NCI-H2171 (cell line): ENCODE data around the gene BCS1L.

Experiments
- DNase-seq: peaks from one replicate; lab custom pipeline; 2025; lab: John Stamatoyannopoulos, UW

BCS1L gene, protein sequence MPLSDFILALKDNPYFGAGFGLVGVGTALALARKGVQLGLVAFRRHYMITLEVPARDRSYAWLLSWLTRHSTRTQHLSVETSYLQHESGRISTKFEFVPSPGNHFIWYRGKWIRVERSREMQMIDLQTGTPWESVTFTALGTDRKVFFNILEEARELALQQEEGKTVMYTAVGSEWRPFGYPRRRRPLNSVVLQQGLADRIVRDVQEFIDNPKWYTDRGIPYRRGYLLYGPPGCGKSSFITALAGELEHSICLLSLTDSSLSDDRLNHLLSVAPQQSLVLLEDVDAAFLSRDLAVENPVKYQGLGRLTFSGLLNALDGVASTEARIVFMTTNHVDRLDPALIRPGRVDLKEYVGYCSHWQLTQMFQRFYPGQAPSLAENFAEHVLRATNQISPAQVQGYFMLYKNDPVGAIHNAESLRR

GRCh38 chr2:218659258-218659987 lies at the start of gene BCS1L, which contains the start of gene ZNF142:
TSS of gene BCS1L (plus strand) at chr2:218659683. CDS start at chr2:218660988, 1,305 bp downstream.
TSS of gene ZNF142 (minus strand) at chr2:218659623. CDS start at chr2:218656429, 3,194 bp downstream.
- peak; percentile 94 for DNase-seq

- no peak for DNase-seq
Observed at GRCh38 chr2:218615868-218616315, 43.6 kb upstream of the BCS1L start.

- DNase-seq: no peak
Observed at GRCh38 chr2:218618102-218618860, 41.2 kb upstream of the BCS1L start.

- DNase-seq: no peak
Observed at GRCh38 chr2:218621007-218621406, 38.5 kb upstream of the BCS1L start.

DNA sequence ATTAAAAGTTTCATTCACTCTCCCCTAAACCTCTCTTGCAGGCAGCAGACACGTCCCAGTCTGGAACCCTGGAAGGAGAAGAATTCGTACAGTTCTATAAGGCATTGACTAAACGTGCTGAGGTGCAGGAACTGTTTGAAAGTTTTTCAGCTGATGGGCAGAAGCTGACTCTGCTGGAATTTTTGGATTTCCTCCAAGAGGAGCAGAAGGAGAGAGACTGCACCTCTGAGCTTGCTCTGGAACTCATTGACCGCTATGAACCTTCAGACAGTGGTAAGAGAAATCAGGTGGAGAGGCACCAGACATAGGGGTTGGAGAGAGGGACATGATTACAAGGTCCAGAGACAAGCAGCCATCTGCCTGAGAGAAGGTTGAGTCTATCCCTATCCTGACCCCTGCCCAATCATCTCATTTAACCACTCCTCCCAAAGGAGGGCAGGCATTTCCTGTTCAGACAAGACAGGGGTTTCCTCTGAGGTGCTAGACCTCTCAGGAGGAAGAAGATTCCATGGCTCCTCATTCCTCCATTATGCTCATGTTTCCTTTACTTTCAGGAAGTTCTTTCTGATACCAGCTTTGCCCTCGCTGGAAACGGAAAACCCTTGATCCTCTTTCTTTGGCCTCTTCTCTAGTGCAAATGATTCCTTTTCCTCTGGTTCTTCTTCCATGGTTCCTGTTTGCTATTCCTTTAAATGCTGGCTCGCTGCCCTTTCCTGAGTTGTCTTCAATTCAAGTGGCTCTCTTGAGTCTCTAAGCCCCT lies 36.7 kb upstream of the BCS1L start:
- no peak for DNase-seq

DNA sequence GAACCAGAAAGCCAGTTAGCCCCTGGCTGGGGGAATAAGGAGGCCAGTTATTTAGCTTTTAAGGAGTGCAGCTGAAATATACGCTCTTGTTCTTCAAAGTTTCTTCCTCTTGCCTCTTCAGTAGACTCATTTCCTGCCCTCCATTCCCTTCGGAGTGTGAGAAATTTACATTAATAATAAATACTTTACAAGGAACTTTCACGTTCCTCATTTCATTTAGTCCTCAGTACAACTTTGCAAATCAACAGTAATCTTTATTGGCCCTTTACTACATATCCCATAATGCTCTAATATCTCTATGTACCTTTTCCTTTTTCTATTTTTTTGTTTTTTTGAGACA lies 36.1 kb upstream of the BCS1L start:
- DNase-seq: no peak

DNA sequence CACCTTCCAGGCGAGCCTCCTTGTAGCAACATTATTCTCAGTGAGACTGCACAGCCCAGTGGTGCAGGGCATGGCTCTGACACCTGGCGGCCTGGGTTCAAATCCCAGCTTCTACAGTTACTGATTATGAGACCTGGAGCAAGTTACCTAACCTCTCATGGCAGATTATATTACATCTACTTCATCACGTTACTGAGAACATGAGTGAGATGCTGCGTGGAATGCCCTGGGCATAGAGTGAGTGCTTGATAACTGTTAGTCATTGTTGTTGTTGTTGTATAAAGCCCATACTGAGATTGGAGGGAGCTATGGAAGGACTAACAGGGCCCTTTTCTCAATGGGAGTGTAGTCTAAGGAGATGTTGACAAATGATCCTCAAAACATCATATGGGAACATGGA lies 33.1 kb upstream of the BCS1L start:
- no peak for DNase-seq

- DNase-seq: no peak
Observed at GRCh38 chr2:218627939-218628338, 31.5 kb upstream of the BCS1L start.

DNA sequence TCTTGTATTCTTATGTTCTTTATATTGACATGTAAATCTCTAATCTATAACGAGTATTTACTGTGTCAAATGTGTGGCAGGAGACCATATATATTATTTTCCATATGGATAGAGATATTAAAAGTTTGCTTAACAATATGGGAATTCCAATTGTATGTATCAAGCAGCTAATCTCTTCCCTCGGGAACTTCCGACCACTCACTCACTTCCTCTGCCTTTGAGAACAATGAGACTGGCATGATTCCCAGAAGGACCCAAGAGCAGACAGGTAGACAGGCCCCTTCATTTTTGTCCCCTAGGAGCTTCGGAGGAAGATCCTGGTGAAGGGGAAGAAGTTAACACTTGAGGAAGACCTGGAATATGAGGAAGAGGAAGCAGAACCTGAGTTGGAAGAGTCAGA lies 27.6 kb upstream of the BCS1L start:
- no peak for DNase-seq

DNA sequence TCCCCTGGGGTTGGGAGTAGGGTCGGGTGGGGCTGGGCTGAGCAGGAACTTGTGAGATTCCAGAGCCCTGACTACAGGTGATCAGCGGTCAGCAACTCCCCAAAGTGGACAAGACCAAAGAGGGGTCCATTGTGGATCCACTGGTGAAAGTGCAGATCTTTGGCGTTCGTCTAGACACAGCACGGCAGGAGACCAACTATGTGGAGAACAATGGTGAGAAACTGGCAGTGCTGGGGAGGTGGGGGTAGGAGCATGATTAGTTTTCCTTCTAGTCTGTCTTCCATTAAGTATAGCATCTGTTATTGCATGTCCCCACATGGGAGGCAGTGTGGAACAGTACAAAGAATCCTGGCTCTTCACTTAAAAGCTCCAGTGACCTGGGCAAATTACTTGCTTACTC lies 23.8 kb upstream of the BCS1L start:
- DNase-seq: no peak

DNA sequence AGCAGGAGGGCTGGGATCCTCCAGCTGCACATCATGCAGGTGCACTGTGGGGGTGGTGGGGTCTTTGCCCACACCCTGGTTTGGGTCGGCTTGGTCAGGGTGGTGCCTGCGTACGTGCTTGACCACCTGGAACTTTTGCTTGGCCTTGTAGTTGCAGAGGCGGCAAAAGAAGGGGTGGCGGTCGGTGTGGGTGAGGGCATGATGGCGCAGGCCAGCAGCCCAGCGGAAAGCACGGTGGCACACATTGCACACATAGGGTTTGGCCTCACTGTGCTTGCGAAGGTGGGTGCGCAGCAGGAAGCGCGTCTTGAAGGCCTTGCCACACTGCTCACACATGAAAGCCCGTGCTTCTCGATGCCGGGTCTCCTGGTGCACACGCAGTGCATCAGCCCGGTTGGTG lies 21.1 kb upstream of the BCS1L start:
- no peak for DNase-seq

DNA sequence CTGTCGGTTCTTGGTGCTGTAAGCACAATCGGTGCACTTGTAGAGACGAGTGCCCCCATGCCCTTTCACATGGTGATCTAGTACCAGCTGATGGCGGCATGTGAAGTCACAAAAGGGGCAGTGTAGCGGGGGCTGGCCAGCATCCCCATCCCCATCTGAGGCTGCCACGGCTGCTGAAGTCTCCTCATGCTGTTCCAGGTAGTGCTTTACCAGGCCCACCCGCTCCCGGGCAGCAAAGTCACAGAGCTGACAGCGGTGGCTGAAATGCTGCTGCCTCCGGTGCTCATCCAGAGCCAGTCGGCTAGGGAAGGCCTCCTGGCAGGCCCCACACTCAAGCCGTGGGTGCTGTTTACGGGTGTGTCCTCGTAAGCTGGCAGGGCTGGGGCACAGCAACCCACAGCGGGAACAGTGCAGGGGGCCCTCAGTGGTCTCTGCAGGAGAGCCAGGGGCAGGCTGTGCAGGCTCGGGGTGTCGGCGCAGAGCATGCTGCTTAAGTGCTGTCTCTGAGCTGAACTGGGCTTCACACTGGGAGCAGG lies 17.3 kb upstream of the BCS1L start:
- DNase-seq: no peak

GRCh38 chr2:218642786-218643185 lies 16.7 kb upstream of the BCS1L start:
- DNase-seq: no peak

DNA sequence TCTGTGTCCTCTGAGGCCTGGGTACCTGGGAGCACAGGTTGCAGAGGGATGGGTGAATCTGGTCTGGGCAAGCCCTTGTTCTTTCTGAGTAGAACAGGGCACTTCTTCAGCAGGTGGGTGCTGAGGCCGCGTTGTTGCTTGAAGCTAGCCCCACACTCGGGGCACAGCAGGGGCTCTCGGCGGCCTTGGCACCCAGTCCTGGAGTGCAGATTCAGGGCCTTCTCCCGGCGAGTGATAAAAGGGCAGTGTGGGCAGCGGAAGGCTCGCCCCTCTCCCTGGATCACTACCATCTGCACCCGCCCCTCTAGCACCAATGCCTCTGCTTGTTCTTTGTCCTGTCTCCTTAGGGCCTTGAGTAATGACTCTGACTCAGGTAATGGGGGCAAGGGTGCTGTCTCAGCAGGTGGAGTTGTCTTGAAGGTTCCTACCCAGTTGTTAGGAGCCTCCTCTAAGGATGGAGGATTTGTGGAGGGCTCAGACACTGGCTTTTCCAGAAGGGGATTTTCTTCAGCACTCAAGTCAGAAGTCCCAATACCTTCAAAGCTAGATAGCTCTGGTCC lies 15.7 kb upstream of the BCS1L start:
- DNase-seq: no peak

DNA sequence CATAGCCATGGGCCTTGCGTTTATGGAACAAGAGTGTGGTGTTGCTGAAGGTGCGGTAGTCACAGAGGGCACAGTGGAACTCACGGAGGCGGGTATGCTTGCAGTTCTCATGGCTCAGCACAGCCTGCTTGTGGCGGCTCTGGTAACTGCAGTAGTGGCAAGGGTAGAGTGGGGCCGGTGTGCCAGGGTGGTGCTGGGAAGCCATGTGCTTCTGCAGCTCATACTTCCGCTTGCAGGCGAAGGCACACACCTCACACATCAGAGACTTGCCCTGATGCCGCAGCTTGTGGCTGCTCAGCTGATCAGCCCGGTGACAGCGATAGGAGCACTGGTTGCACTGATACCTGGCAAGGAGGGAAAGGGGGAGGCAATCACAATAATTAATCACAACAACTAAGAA lies 14.8 kb upstream of the BCS1L start:
- DNase-seq: no peak

- no peak for DNase-seq
Observed at GRCh38 chr2:218645126-218645525, 14.4 kb upstream of the BCS1L start.

- DNase-seq: no peak
Observed at GRCh38 chr2:218648088-218648786, 11.2 kb upstream of the BCS1L start.

- DNase-seq: no peak
Observed at GRCh38 chr2:218648787-218649100, 10.7 kb upstream of the BCS1L start.

- no peak for DNase-seq
Observed at GRCh38 chr2:218655751-218656150, 3.7 kb upstream of the BCS1L start.

DNA sequence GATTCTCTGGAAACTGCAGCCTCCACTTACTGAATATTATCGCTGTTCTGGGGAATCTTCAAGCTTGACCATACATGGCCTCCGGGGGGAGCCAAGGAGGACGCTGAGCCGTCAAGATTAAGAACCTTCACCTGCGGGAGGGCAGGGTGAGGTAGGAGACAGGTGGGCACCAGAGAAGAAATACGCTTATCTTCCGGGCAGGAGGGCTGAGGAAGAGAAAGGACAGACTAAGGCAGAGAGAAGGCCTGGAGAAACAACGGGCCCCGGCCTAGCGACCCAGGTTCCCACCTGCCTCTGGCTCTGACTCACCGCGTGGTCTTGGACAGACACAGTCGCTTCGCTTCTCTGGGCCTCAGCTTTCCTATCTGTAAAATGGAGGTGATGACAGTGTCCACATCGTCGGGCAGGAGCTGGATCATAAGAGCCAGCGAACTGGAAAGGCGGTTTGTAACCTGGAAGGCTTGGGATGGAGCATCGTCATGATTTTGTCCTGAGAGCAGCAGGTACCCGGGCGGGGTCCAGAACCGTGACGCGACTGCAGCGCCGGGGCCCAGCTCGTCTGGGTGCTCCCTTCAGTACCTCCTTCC lies 719 bp upstream of the BCS1L start:
- peak; percentile 40 for DNase-seq
